Bronchial epithelial cell (primary cell): ENCODE data around the gene CATSPER4. TPM values are rescaled to one million over a fixed set of nuclear protein-coding genes. Genes with fewer than 3 reads are reported as not detected.
A peak's percentile ranks its signal among the peaks of the same experiment; 100 is the strongest.

Experiments
- DNase-seq: peaks from one replicate; pipeline ENCODE4 v3.0.0-alpha.2; 2010; ENCODE audit warnings: low read depth
- FAIRE-seq: peaks from 2 replicates; lab custom pipeline; 2011; peaks lifted over from hg19 to GRCh38; lab: Jason Lieb, UNC
- H3K27me3 ChIP-seq: 2 replicates; pipeline ENCODE4 v1.5.1; 2011; ENCODE audit warnings: low read length; ENCODE audit not compliant: control insufficient read depth, insufficient read depth
- H3K36me3 ChIP-seq: 2 replicates; pipeline ENCODE4 v1.5.1; 2011; ENCODE audit warnings: low read length; ENCODE audit not compliant: control insufficient read depth, insufficient read depth
- H3K4me3 ChIP-seq: 2 replicates; pipeline ENCODE4 v1.5.1; 2011; ENCODE audit warnings: mild to moderate bottlenecking, low read depth, low read length, control low read depth
- CTCF ChIP-seq: IDR thresholded peaks from 2 replicates; pipeline ENCODE4 v1.5.1; 2011; ENCODE audit warnings: mild to moderate bottlenecking, moderate library complexity, low read length, control low read depth, inconsistent platforms; ENCODE audit not compliant: insufficient read depth, severe bottlenecking
- total RNA-seq: library from RNA; depleted of rRNA; stranded (reverse); fragments of >200 nt; gene quantifications from 2 replicates; pipeline ENCODE4 v1.2.1, GENCODE V29; 2014

The CATSPER4 gene
- total RNA-seq, result under 0.01 TPM in 2 replicates

- FAIRE-seq (no peak), DNase-seq (peak; percentile 42)
- peak; percentile 14 for TF ChIP-seq CTCF
- peaks cover 19% of the 10 kb centered on the region for H3K36me3 ChIP-seq
- H3K4me3 ChIP-seq, result no peak within 1 kb of the TSS
- H3K27me3 ChIP-seq, result no peaks in the 10 kb centered on the region
These were observed at the start of gene CATSPER4 for GRCh38 chr1:26190373-26190987. TSS of gene CATSPER4 (plus strand) at chr1:26190602. CDS start at chr1:26190628, 26 bp downstream.

GRCh38 chr1:26142159-26142558 lies 48.2 kb upstream of the CATSPER4 start:
- Histone ChIP-seq H3K27me3 (no peaks in the 10 kb centered on the region), H3K4me3 (no peak overlapping the region), H3K36me3 (no peaks in the 10 kb centered on the region)
- TF ChIP-seq CTCF, result no peak
- DNase-seq (no peak), FAIRE-seq (no peak)

- Histone ChIP-seq H3K36me3 (no peaks in the 10 kb centered on the region), H3K4me3 (no peak overlapping the region), H3K27me3 (no peaks in the 10 kb centered on the region)
- TF ChIP-seq CTCF, result peak; percentile 84
- peak; percentile 85 for FAIRE-seq
- peak; percentile 73 for DNase-seq
These were observed 45.1 kb upstream of the CATSPER4 start for GRCh38 chr1:26145041-26145959.

- Histone ChIP-seq H3K4me3 (no peak overlapping the region), H3K27me3 (no peaks in the 10 kb centered on the region), H3K36me3 (no peaks in the 10 kb centered on the region)
- no peak for TF ChIP-seq CTCF
- DNase-seq (no peak), FAIRE-seq (no peak)
These were observed 44.5 kb upstream of the CATSPER4 start for GRCh38 chr1:26145960-26146294.

- Histone ChIP-seq H3K36me3 (no peaks in the 10 kb centered on the region), H3K4me3 (no peak overlapping the region), H3K27me3 (no peaks in the 10 kb centered on the region)
- no peak for TF ChIP-seq CTCF
- no peak for FAIRE-seq
- no peak for DNase-seq
These were observed 41.5 kb upstream of the CATSPER4 start for GRCh38 chr1:26148887-26149286.
